H1 (cell line): Measurements from ENCODE around the gene TLCD3B. TPM values are rescaled to one million over a fixed set of nuclear protein-coding genes. Genes with fewer than 3 reads are reported as not detected.
"Not testable (repeated sequence)": the region's sequence is repeated elsewhere in the genome, so short reads cannot be mapped to it uniquely, and the experiment has no call there.

Source experiments
- CTCF ChIA-PET: fragments of 300-600 bp; sonication (Branson Sonifier 250); formaldehyde crosslinking; loops from one replicate; lab custom pipeline; 2021; ENCODE audit not compliant: partially characterized antibody; lab: Charles Lee
- POLR2A ChIA-PET: fragments of 300-600 bp; sonication (Branson Sonifier 250); formaldehyde crosslinking; loops from one replicate; lab custom pipeline; 2021; ENCODE audit warnings: inconsistent platforms; ENCODE audit not compliant: partially characterized antibody; lab: Charles Lee
- DNase-seq, 2 experiments: peaks; one replicate each; pipeline versions ENCODE4 v3.0.0 to v3.0.0-alpha.2; 2010 to 2022; ENCODE audit warnings: low spot score in 2 of 2, low read depth in 1 of 2, mixed read lengths in 1 of 2
- FAIRE-seq: peaks from 2 replicates; lab custom pipeline; 2011; peaks lifted over from hg19 to GRCh38; lab: Jason Lieb, UNC
- H2AFZ ChIP-seq: 2 replicates; pipeline ENCODE4 v1.8.1; 2012; ENCODE audit warnings: low read length, inconsistent platforms
- H2AK5ac ChIP-seq: 2 replicates; pipeline ENCODE4 v1.6.1; 2013; ENCODE audit warnings: low read depth, low read length
- H2BK120ac ChIP-seq: replicated peaks from 2 replicates; pipeline ENCODE3; 2013; ENCODE audit warnings: low read depth, low read length, inconsistent platforms
- H2BK12ac ChIP-seq: 2 replicates; pipeline ENCODE4 v1.6.1; 2013; ENCODE audit warnings: low read depth, low read length
- H2BK15ac ChIP-seq: 2 replicates; pipeline ENCODE4 v1.6.1; 2013; ENCODE audit warnings: low read length
- H2BK20ac ChIP-seq: 2 replicates; pipeline ENCODE4 v1.6.1; 2013; ENCODE audit warnings: low read length
- H2BK5ac ChIP-seq: 2 replicates; pipeline ENCODE4 v1.6.1; 2013; ENCODE audit warnings: low read depth, low read length
- H3K14ac ChIP-seq: 2 replicates; pipeline ENCODE4 v1.6.1; 2013; ENCODE audit warnings: inconsistent platforms; ENCODE audit not compliant: insufficient read length
- H3K18ac ChIP-seq: 2 replicates; pipeline ENCODE4 v1.6.1; 2013; ENCODE audit warnings: low read length; ENCODE audit errors: extremely low read depth
- H3K23ac ChIP-seq: 2 replicates; pipeline ENCODE4 v1.6.1; 2013; ENCODE audit warnings: inconsistent platforms; ENCODE audit not compliant: insufficient read length
- H3K23me2 ChIP-seq: 2 replicates; pipeline ENCODE4 v1.6.1; 2013; ENCODE audit warnings: low read depth, low read length
- H3K27ac ChIP-seq: 2 replicates; pipeline ENCODE4 v1.6.1; 2011; ENCODE audit warnings: low read depth, low read length, inconsistent platforms
- H3K27me3 ChIP-seq, 4 experiments: replicated peaks in 1 of 4; 1 replicate in 1 of 4; 2 replicates in 3 of 4; pipeline versions ENCODE4 v1.6.1 to v1.8.1; 2011 to 2013; ENCODE audit warnings: low read length in 3 of 4, mild to moderate bottlenecking in 3 of 4, inconsistent platforms in 2 of 4, mixed read lengths in 2 of 4, moderate library complexity in 1 of 4; ENCODE audit not compliant: control insufficient read depth in 3 of 4, insufficient read depth in 3 of 4; ENCODE audit errors: extremely low read depth in 1 of 4
- H3K36me3 ChIP-seq, 4 experiments: 2 replicates each; pipeline versions ENCODE4 v1.6.1 to v1.8.1; 2011 to 2013; ENCODE audit warnings: mild to moderate bottlenecking in 4 of 4, low read length in 3 of 4, moderate library complexity in 2 of 4, control low read depth in 1 of 4, inconsistent platforms in 1 of 4; ENCODE audit not compliant: insufficient read depth in 4 of 4, control insufficient read depth in 2 of 4
- H3K4ac ChIP-seq: replicated peaks from 2 replicates; pipeline ENCODE3; 2013; ENCODE audit warnings: low read length, low read depth, mixed read lengths, inconsistent platforms; ENCODE audit not compliant: insufficient read length
- H3K4me1 ChIP-seq, 4 experiments: replicated peaks in 1 of 4; 1 replicate in 1 of 4; 2 replicates in 3 of 4; pipeline versions ENCODE4 v1.6.1 to v1.8.1; 2011 to 2013; ENCODE audit warnings: low read length in 3 of 4, inconsistent platforms in 2 of 4, mixed read lengths in 1 of 4; ENCODE audit not compliant: insufficient read depth in 4 of 4, control insufficient read depth in 3 of 4
- H3K4me2 ChIP-seq, 2 experiments: 2 replicates each; pipeline versions ENCODE4 v1.6.1 to v1.8.1; 2011 to 2013; ENCODE audit warnings: low read depth in 2 of 2, low read length in 2 of 2, control low read depth in 1 of 2, inconsistent platforms in 1 of 2, mild to moderate bottlenecking in 1 of 2; ENCODE audit not compliant: insufficient read depth in 1 of 2
- H3K4me3 ChIP-seq, 4 experiments: fragments of 200-600, 300-600 bp in 1 of 4; sonication (generic), shearing (Covaris generic), sonication (Bioruptor Twin) in 1 of 4; 2 replicates each; pipeline versions ENCODE4 v1.5.1 to v1.8.1; 2011 to 2016; ENCODE audit warnings: low read length in 4 of 4, low read depth in 3 of 4, control low read depth in 2 of 4, inconsistent platforms in 2 of 4, mild to moderate bottlenecking in 2 of 4, mixed read lengths in 1 of 4, moderate library complexity in 1 of 4; ENCODE audit not compliant: insufficient read depth in 2 of 4; ENCODE audit errors: extremely low read depth in 1 of 4
- H3K56ac ChIP-seq: replicated peaks from 2 replicates; pipeline ENCODE3; 2013; ENCODE audit warnings: low read depth, mild to moderate bottlenecking, mixed read lengths, low read length, inconsistent platforms; ENCODE audit not compliant: insufficient read length
- H3K79me1 ChIP-seq: 2 replicates; pipeline ENCODE4 v1.6.1; 2013; ENCODE audit warnings: low read depth, low read length, control low read depth
- H3K79me2 ChIP-seq, 2 experiments: 2 replicates each; pipeline versions ENCODE4 v1.6.1 to v1.8.1; 2012 to 2013; ENCODE audit warnings: low read length in 2 of 2, mild to moderate bottlenecking in 2 of 2, inconsistent platforms in 1 of 2; ENCODE audit not compliant: insufficient read depth in 2 of 2, control insufficient read depth in 1 of 2
- H3K9ac ChIP-seq, 4 experiments: replicated peaks in 1 of 4; 1 replicate in 1 of 4; 2 replicates in 3 of 4; pipeline versions ENCODE4 v1.6.1 to v1.8.1; 2011 to 2013; ENCODE audit warnings: low read depth in 3 of 4, low read length in 3 of 4, control low read depth in 2 of 4, mild to moderate bottlenecking in 2 of 4, moderate library complexity in 2 of 4, inconsistent platforms in 1 of 4; ENCODE audit errors: extremely low read depth in 1 of 4
- H3K9me3 ChIP-seq, 2 experiments: 2 replicates each; pipeline versions ENCODE4 v1.6.1 to v1.8.1; 2012 to 2013; ENCODE audit warnings: mild to moderate bottlenecking in 2 of 2, moderate library complexity in 2 of 2, control low read depth in 1 of 2, inconsistent platforms in 1 of 2, low read depth in 1 of 2, low read length in 1 of 2, mixed read lengths in 1 of 2; ENCODE audit not compliant: insufficient read depth in 2 of 2
- H4K20me1 ChIP-seq, 2 experiments: replicated peaks in 1 of 2; 2 replicates each; pipeline versions ENCODE3 to v1.8.1; 2011 to 2013; ENCODE audit warnings: inconsistent platforms in 2 of 2, low read length in 2 of 2, mild to moderate bottlenecking in 1 of 2; ENCODE audit not compliant: insufficient read depth in 2 of 2, control insufficient read depth in 1 of 2
- H4K5ac ChIP-seq: 2 replicates; pipeline ENCODE4 v1.6.1; 2013; ENCODE audit warnings: low read length, low read depth, mixed read lengths, inconsistent platforms; ENCODE audit not compliant: insufficient read length
- H4K8ac ChIP-seq: 2 replicates; pipeline ENCODE4 v1.8.0; 2013; ENCODE audit warnings: mild to moderate bottlenecking, moderate library complexity, low read length, inconsistent platforms; ENCODE audit not compliant: insufficient read depth; ENCODE audit errors: extremely low read depth
- H4K91ac ChIP-seq: replicated peaks from 2 replicates; pipeline ENCODE3; 2013; ENCODE audit warnings: low read length, mixed read lengths, inconsistent platforms; ENCODE audit not compliant: insufficient read length
- BCL11A ChIP-seq, 2 experiments: IDR thresholded peaks; one replicate each; pipeline ENCODE4 v1.6.1; 2011; ENCODE audit warnings: low read depth in 2 of 2, low read length in 2 of 2, mild to moderate bottlenecking in 2 of 2
- GTF2F1 ChIP-seq: IDR thresholded peaks from 2 replicates; pipeline ENCODE4 v1.6.1; 2012; ENCODE audit warnings: low read depth, low read length, improper control_type of control experiment, borderline replicate concordance
- POLR2AphosphoS5 ChIP-seq: IDR thresholded peaks from 2 replicates; pipeline ENCODE4 v1.6.1; 2011; ENCODE audit warnings: low read depth, low read length
- YY1 ChIP-seq: IDR thresholded peaks from 2 replicates; pipeline ENCODE4 v1.6.1; 2011; ENCODE audit warnings: low read depth, mild to moderate bottlenecking, low read length
- WGBS, 2 experiments: shearing (Covaris generic) in 1 of 2; methylation state at CpG; one replicate each; pipeline versions ENCODE4 v1.1.6 to v1.1.7; 2013 to 2015; ENCODE audit warnings: low lambda C conversion rate in 2 of 2, mixed read lengths in 2 of 2, inconsistent platforms in 1 of 2, low coverage in 1 of 2, missing lambda C conversion rate in 1 of 2; ENCODE audit not compliant: insufficient replicate concordance in 2 of 2, insufficient coverage in 1 of 2, insufficient read length in 1 of 2; ENCODE audit errors: extremely low coverage in 1 of 2, missing lambda C conversion rate in 1 of 2; 5-methylcytosine and 5-hydroxymethylcytosine counted together
- polyA plus RNA-seq, 7 experiments: library from polyadenylated mRNA; depleted of rRNA in 3 of 7; stranded (reverse) in 5 of 7; unstranded in 2 of 7; fragments of >200 nt in 5 of 7; fragments of 200-250 nt in 2 of 7; gene quantifications; 1 replicate in 5 of 7; 2 replicates in 1 of 7; 4 replicates in 1 of 7; pipeline versions ENCODE4 v1.2.1 to v1.2.3, GENCODE V29; 2011 to 2013; ENCODE audit warnings: missing spikeins in 2 of 7, mixed read lengths in 2 of 7
- total RNA-seq: library from RNA; stranded (reverse); fragmentation: NEBNext Ultra II Directional; extraction: Animal tissue kit (Norgen Biotek cat#: 25700); gene quantifications from 2 replicates; pipeline ENCODE4 v1.2.1, GENCODE V29; 2021

The TLCD3B gene
- total and polyA plus RNA-seq, 2 of the 8 experiments (the other 6 are each of a cell fraction or from before 2014, with no cell fraction given) = 15.2 to 26.9 TPM

GRCh38 chr16:30041841-30042240, 10.8 kb upstream of the TLCD3B start (continued):
- TF ChIP-seq GTF2F1 = no peak
- TF ChIP-seq BCL11A (IDR thresholded peaks at IDR 0.05; ENCODE audit: low read depth in 2 of 2, low read length in 2 of 2) = no peak
- no peak for TF ChIP-seq POLR2AphosphoS5
- no peak for TF ChIP-seq YY1
- TF ChIP-seq, all 59 proteins: peak for 2

DNA sequence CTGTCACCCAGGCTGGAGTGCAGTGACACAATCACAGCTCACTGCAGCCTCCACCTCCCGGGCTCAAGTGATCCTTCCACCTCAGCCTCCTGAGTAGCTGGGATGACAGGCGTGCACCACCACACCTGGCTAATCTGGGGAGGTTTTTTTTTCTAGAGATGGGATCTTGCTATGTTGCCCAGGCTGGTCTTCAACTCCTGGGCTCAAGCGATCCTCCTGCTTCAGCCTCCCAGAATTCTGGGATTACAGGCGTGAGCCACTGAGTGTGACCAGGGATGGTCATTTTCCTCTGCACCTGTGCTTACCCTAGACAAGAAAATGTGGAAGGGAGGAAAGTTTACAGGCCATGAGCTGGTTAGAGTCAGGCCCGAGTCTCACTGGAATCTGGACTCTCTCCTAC, 9.6 kb upstream of the TLCD3B start:
- ChIA-PET CTCF (interaction anchor here (0.8 to 2.8 kb wide), 4 partner anchors 9 to 192 kb away, joined by 3 to 12 read pairs (median 4); partner anchors contain the start of gene TLCD3B), POLR2A (interaction anchor here (0.7 to 0.8 kb wide), 2 partner anchors 9 to 20 kb away, joined by 3 to 4 read pairs; partner anchors contain the start of gene TLCD3B)
- not testable (repeated sequence) for H3K23ac ChIP-seq, H3K79me1 ChIP-seq, H2BK12ac ChIP-seq, H3K27me3 ChIP-seq, H2AFZ ChIP-seq, H3K4ac ChIP-seq, H4K91ac ChIP-seq, H2AK5ac ChIP-seq, H3K18ac ChIP-seq, H3K4me1 ChIP-seq, H4K8ac ChIP-seq, H3K79me2 ChIP-seq, H4K20me1 ChIP-seq, DNase-seq, H4K5ac ChIP-seq, H2BK15ac ChIP-seq, H2BK20ac ChIP-seq, H3K4me3 ChIP-seq, H3K9ac ChIP-seq, H2BK5ac ChIP-seq, FAIRE-seq, H3K23me2 ChIP-seq, H3K36me3 ChIP-seq, H3K9me3 ChIP-seq, H2BK120ac ChIP-seq, H3K14ac ChIP-seq, H3K56ac ChIP-seq, H3K4me2 ChIP-seq, H3K27ac ChIP-seq
- 81% methylated on average over 5 of the region's 5 CpGs; no CpG with 5 or more reads in 1 of the 2 experiments for WGBS, 2 experiments
